HG02571 (cell line): ENCODE results near the gene POMGNT1.

Source experiments
- ATAC-seq: cut with Tn5 transposase; IDR thresholded peaks from one replicate; pipeline ENCODE4 v1.9.1; 2021; ENCODE audit warnings: mild to moderate bottlenecking, moderate library complexity; ENCODE audit not compliant: unreplicated experiment

The POMGNT1 gene

DNA sequence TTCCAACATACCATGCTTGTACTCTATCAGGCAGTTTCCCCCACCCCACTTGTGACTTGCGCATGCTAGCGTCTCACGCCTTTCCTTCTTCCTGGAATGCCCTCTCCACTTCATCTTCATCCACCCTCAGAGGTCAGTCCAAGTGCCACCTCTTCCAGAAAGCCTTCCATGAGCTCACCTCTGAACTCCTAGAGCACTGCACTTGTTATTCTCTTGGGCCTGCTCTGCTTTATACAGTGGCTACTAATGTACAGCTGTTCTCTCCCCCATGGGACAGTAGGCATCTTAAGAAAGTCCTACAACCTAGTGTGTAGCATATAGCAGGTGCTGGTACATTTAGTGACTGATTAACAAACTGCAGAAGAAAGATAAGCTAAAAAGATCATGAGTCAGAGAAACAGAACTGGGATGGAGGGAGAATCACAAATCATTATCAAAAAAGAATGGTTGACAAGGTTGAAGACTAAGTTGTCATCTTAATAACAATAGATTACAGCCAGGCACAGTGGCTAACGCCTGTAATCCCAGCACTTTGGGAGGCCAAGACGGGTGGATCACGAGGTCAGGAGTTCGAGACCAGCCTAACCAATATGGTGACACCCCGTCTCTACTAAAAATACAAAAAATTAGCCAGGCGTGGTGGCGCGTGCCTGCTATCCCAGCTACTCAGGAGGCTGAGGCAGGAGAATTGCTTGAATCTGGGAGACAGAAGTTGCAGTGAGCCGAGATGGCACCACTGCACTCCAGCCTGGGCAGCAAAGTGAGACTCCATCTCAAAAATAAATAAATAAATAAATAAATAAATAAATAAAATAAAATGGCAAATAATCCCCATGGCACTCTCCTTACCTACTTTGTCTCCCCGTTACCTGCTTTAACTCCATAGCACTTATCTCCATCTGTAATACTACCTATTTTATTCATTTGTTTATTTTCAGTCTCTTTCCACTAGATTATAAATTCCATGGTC is 39.6 kb downstream of the POMGNT1 start:
- no peak for ATAC-seq

DNA sequence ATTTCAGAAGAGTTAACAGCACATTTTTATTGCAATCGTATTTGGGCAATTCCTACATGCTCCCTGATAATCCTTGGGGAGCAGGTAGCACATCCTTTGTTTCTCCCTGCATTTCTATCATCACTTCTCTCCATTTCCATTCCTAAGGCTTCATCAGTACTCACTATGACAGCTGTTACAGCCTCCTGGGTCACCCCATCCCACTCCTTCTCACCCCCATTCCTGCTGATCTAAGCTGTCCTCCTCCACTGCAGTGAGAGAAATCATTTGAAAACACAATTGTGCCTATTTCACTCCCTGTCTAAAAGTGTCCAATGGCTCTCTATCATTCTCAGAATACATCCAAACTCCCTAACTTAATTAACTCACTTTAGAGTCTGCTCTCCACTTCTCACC is 40.3 kb downstream of the POMGNT1 start:
- no peak for ATAC-seq

GRCh38 chr1:46153732-46154131 is 44.5 kb downstream of the POMGNT1 start:
- ATAC-seq = no peak

DNA sequence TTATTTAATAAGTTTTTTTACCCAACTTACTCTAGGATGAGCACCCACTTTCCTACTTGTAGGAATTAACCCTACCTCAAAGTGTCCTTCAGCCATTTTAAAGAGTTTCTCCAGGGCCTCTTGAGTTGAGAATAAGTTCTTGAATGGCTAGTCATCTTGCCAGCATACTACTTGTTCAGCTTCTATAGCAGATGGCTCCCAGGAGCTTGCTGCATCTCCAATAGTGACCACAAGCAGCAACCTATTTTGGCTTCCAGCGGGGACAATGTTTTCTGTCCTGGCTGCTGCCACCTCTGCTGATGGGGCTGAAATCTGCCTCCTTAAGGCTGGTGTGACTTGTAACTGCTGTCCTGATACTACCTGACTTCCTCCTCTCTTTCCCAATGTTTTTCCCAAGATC is 45.0 kb downstream of the POMGNT1 start:
- no peak for ATAC-seq

DNA sequence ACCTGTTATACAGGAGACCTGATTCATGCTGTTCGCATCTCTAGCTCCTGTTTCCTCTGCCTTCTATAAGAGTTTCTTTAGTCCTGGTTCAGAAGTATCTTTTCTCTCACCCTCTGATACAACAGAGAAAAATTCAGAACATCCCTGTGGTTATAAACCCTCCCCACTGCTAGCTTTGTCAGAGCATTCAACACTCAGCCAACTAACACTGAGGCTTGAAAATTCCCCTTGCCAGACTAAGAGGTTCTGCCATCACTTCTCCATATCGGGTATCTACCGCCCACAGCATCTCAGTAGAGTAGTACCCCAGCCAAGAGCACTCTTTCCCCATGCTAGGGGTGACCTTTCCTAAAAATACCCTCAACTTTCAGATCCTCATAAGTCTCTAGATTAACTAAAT is 46.2 kb downstream of the POMGNT1 start:
- ATAC-seq = no peak

DNA sequence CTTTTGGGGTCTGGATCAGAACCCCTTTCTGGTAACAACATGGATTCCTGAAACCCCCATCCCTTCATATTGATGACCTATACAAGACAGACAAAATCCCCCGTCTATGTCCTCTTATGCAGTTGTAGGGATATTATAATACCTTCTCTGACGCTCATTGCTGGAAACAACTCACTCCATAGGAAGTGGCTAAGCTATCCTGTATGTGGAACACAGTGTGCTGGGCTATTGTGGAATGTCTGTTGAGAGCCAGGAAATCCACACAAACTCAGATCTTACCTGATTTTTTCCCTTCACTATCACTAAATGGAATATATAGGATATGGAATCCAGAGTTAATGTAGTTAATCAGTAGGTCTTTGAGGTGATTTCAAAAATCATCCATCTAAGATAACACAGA is 48.1 kb downstream of the POMGNT1 start:
- no peak for ATAC-seq

GRCh38 chr1:46148318-46148717 is 49.9 kb downstream of the POMGNT1 start:
- no peak for ATAC-seq
